H9 (cell line): ENCODE data around the gene DAND5. TPM values are rescaled to one million over a fixed set of nuclear protein-coding genes. Genes with fewer than 3 reads are reported as not detected.
A peak's percentile ranks its signal among the peaks of the same experiment; 100 is the strongest.

ENCODE experiments used
- DNase-seq: peaks from one replicate; pipeline ENCODE4 v3.0.0-alpha.2; 2017
- H2AFZ ChIP-seq: one replicate; pipeline ENCODE4 v1.6.1; 2013; ENCODE audit warnings: mild to moderate bottlenecking, low read length, control low read depth, moderate library complexity
- H2AK5ac ChIP-seq: 2 replicates; pipeline ENCODE4 v1.6.1; 2013; ENCODE audit warnings: low read length, control low read depth, mixed read lengths; ENCODE audit not compliant: insufficient read length
- H2BK120ac ChIP-seq: one replicate; pipeline ENCODE4 v1.6.1; 2013; ENCODE audit warnings: low read depth, mild to moderate bottlenecking, low read length, control low read depth, inconsistent platforms; ENCODE audit not compliant: poor library complexity, severe bottlenecking
- H2BK12ac ChIP-seq: 2 replicates; pipeline ENCODE4 v1.6.1; 2013; ENCODE audit warnings: low read length, control low read depth, mixed read lengths, low read depth; ENCODE audit not compliant: insufficient read length
- H2BK15ac ChIP-seq: 2 replicates; pipeline ENCODE4 v1.6.1; 2013; ENCODE audit warnings: low read depth, low read length, control low read depth
- H2BK20ac ChIP-seq: one replicate; pipeline ENCODE4 v1.6.1; 2013; ENCODE audit warnings: low read depth, mild to moderate bottlenecking, low read length, control low read depth, inconsistent platforms; ENCODE audit not compliant: poor library complexity, severe bottlenecking
- H2BK5ac ChIP-seq: 2 replicates; pipeline ENCODE4 v1.6.1; 2013; ENCODE audit warnings: low read length, control low read depth, mixed read lengths; ENCODE audit not compliant: insufficient read length
- H3K14ac ChIP-seq: 2 replicates; pipeline ENCODE4 v1.6.1; 2013; ENCODE audit warnings: low read length, control low read depth; ENCODE audit not compliant: insufficient read depth
- H3K18ac ChIP-seq: 2 replicates; pipeline ENCODE4 v1.6.1; 2013; ENCODE audit warnings: low read depth, mild to moderate bottlenecking, mixed read lengths, low read length, control low read depth; ENCODE audit not compliant: insufficient read length
- H3K23ac ChIP-seq: 2 replicates; pipeline ENCODE4 v1.6.1; 2013; ENCODE audit warnings: low read length, control low read depth, mixed read lengths, low read depth; ENCODE audit not compliant: insufficient read length
- H3K23me2 ChIP-seq: 2 replicates; pipeline ENCODE4 v1.6.1; 2013; ENCODE audit warnings: low read depth, mild to moderate bottlenecking, mixed read lengths, low read length, control low read depth; ENCODE audit not compliant: insufficient read length, poor library complexity, severe bottlenecking
- H3K27ac ChIP-seq: 2 replicates; pipeline ENCODE4 v1.5.1; 2013; ENCODE audit warnings: low read length, control low read depth, mixed read lengths, low read depth; ENCODE audit not compliant: insufficient read length
- H3K27me3 ChIP-seq: 2 replicates; pipeline ENCODE4 v1.6.1; 2013; ENCODE audit warnings: low read length, control low read depth, inconsistent platforms; ENCODE audit not compliant: insufficient read depth
- H3K4ac ChIP-seq: 2 replicates; pipeline ENCODE4 v1.6.1; 2013; ENCODE audit warnings: low read depth, mild to moderate bottlenecking, control low read depth, inconsistent platforms, low read length, moderate library complexity
- H3K4me1 ChIP-seq: 2 replicates; pipeline ENCODE4 v1.6.1; 2013; ENCODE audit warnings: low read length, control low read depth, inconsistent platforms; ENCODE audit not compliant: insufficient read depth
- H3K4me2 ChIP-seq: 2 replicates; pipeline ENCODE4 v1.6.1; 2013; ENCODE audit warnings: low read length, control low read depth, mixed read lengths; ENCODE audit not compliant: insufficient read length, insufficient read depth
- H3K56ac ChIP-seq: 2 replicates; pipeline ENCODE4 v1.6.1; 2013; ENCODE audit warnings: low read depth, mild to moderate bottlenecking, mixed read lengths, low read length, control low read depth; ENCODE audit not compliant: insufficient read length
- H3K79me1 ChIP-seq: 2 replicates; pipeline ENCODE4 v1.6.1; 2013; ENCODE audit warnings: low read depth, mild to moderate bottlenecking, moderate library complexity, low read length, control low read depth, inconsistent platforms; ENCODE audit not compliant: insufficient read depth, poor library complexity, severe bottlenecking
- H3K79me2 ChIP-seq: 2 replicates; pipeline ENCODE4 v1.6.1; 2013; ENCODE audit warnings: low read length, control low read depth, inconsistent platforms; ENCODE audit not compliant: insufficient read depth
- H3K9ac ChIP-seq: 2 replicates; pipeline ENCODE4 v1.6.1; 2013; ENCODE audit warnings: low read length, control low read depth, mixed read lengths; ENCODE audit not compliant: insufficient read length; ENCODE audit errors: extremely low read depth
- H3K9me3 ChIP-seq: one replicate; pipeline ENCODE4 v1.6.1; 2013; ENCODE audit warnings: low read depth, low read length, inconsistent platforms; ENCODE audit not compliant: control insufficient read depth
- H3T11ph ChIP-seq: one replicate; pipeline ENCODE4 v1.6.1; 2013; ENCODE audit warnings: mild to moderate bottlenecking, low read length, control low read depth, inconsistent platforms
- H4K20me1 ChIP-seq: one replicate; pipeline ENCODE4 v1.6.1; 2013; ENCODE audit not compliant: control insufficient read depth, insufficient read length, insufficient read depth
- H4K5ac ChIP-seq: 2 replicates; pipeline ENCODE4 v1.6.1; 2013; ENCODE audit warnings: low read depth, mild to moderate bottlenecking, mixed read lengths, low read length, control low read depth; ENCODE audit not compliant: insufficient read length
- H4K8ac ChIP-seq: replicated peaks from 2 replicates; pipeline ENCODE4 v1.6.1; 2013; ENCODE audit warnings: low read length, control low read depth, mixed read lengths, low read depth; ENCODE audit not compliant: insufficient read length
- H4K91ac ChIP-seq: 2 replicates; pipeline ENCODE4 v1.6.1; 2013; ENCODE audit warnings: low read depth, mild to moderate bottlenecking, moderate library complexity, mixed read lengths, low read length, control low read depth; ENCODE audit not compliant: insufficient read length
- H3K27ac Mint-ChIP-seq, 3 experiments: 2 replicates in 2 of 3; 3 replicates in 1 of 3; pipeline ENCODE4 v1.8.0; 2020 to 2021; ENCODE audit warnings: mixed read lengths in 3 of 3, mild to moderate bottlenecking in 1 of 3, moderate library complexity in 1 of 3
- H3K27me3 Mint-ChIP-seq: 2 replicates; pipeline ENCODE4 v1.8.0; 2021; ENCODE audit warnings: low read depth, mild to moderate bottlenecking, moderate library complexity, mixed read lengths
- H3K36me3 Mint-ChIP-seq, 3 experiments: 2 replicates in 2 of 3; 3 replicates in 1 of 3; pipeline ENCODE4 v1.8.0; 2020 to 2021; ENCODE audit warnings: low read depth in 3 of 3, mixed read lengths in 3 of 3; ENCODE audit not compliant: insufficient read depth in 1 of 3
- H3K4me1 Mint-ChIP-seq, 2 experiments: 2 replicates each; pipeline ENCODE4 v1.8.0; 2020; ENCODE audit warnings: mixed read lengths in 2 of 2
- H3K4me3 Mint-ChIP-seq, 2 experiments: 2 replicates in 1 of 2; 3 replicates in 1 of 2; pipeline ENCODE4 v1.8.0; 2020 to 2021; ENCODE audit warnings: mild to moderate bottlenecking in 2 of 2, mixed read lengths in 2 of 2, moderate library complexity in 1 of 2
- H3K9me3 Mint-ChIP-seq, 2 experiments: 2 replicates in 1 of 2; 3 replicates in 1 of 2; pipeline ENCODE4 v1.8.0; 2020; ENCODE audit warnings: mild to moderate bottlenecking in 2 of 2, mixed read lengths in 2 of 2, moderate library complexity in 1 of 2
- CTCF ChIP-seq: fragments of 200-600 bp; sonication (generic); conservative IDR thresholded peaks from 3 replicates; pipeline ENCODE4 v1.8.0; 2021; ENCODE audit warnings: antibody characterized with exemption, mild to moderate bottlenecking
- WGBS: extraction: QIAGEN DNeasy Blood & Tissue Kit; methylation state at CpG from one replicate; pipeline ENCODE4 v1.1.7; 2013; ENCODE audit warnings: missing lambda C conversion rate, low lambda C conversion rate, mixed read lengths; ENCODE audit not compliant: insufficient read length; ENCODE audit errors: extremely low coverage; 5-methylcytosine and 5-hydroxymethylcytosine counted together
- total RNA-seq: library from RNA; stranded (reverse); gene quantifications from 2 replicates; pipeline ENCODE4 v1.2.1, GENCODE V29; 2021

The DAND5 gene
- total RNA-seq, 1 experiment from 2014 or later, result 0.11 TPM

GRCh38 chr19:13019332-13019731 lies 50.0 kb downstream of the DAND5 start:
- Mint-ChIP-seq H3K27me3 (peaks cover 100% of the 10 kb centered on the region), H3K27ac (no peak overlapping the region), H3K36me3 (no peaks in the 10 kb centered on the region), H3K4me1 (peaks cover 49 to 87% of the 10 kb centered on the region in 2 experiments), H3K4me3 (peak overlapping the region in 1 of 2 experiments; percentile 44; a peak in 2 of 5 replicates), H3K9me3 (peaks cover 0 to 7% of the 10 kb centered on the region in 2 experiments; a peak in 2 of 5 replicates)
- H3K23me2 ChIP-seq, result peaks cover 3% of the 10 kb centered on the region
- H3K4ac ChIP-seq, result no peak overlapping the region
- H3K18ac ChIP-seq, result no peak overlapping the region
- H3K79me1 ChIP-seq, result no peaks in the 10 kb centered on the region
- no peak overlapping the region for H2AK5ac ChIP-seq
- H3K4me1 ChIP-seq, result peaks cover 8% of the 10 kb centered on the region
- DNase-seq, result no peak
- H3K27ac ChIP-seq, result no peak overlapping the region
- TF ChIP-seq CTCF, result no peak
- H3K79me2 ChIP-seq, result no peaks in the 10 kb centered on the region
- no peak overlapping the region for H2BK12ac ChIP-seq
- peaks cover 80% of the 10 kb centered on the region for H3K27me3 ChIP-seq
- H2BK15ac ChIP-seq, result no peak overlapping the region
- no peak overlapping the region for H3K4me2 ChIP-seq
- no peak overlapping the region for H2BK20ac ChIP-seq
- WGBS, result no CpG with 5 or more reads among the region's 4 CpGs
- H3T11ph ChIP-seq, result no peak overlapping the region
- peaks cover 2% of the 10 kb centered on the region for H4K20me1 ChIP-seq
- H3K56ac ChIP-seq, result no peak overlapping the region
- H4K91ac ChIP-seq, result no peak overlapping the region
- H3K14ac ChIP-seq, result no peak overlapping the region
- no peaks in the 10 kb centered on the region for H3K9me3 ChIP-seq
- H2BK5ac ChIP-seq, result no peak overlapping the region
- H2BK120ac ChIP-seq, result no peak overlapping the region
- no peak overlapping the region for H3K23ac ChIP-seq
- H4K5ac ChIP-seq, result no peak overlapping the region
- no peak overlapping the region for H3K9ac ChIP-seq
- H4K8ac ChIP-seq, result no peak overlapping the region
- H2AFZ ChIP-seq, result no peak overlapping the region
